Hepatocyte (in vitro differentiated cells): ENCODE results near the gene ARCN1.

Source experiments
- CTCF ChIP-seq: fragments of 200-600 bp; sonication (generic); IDR thresholded peaks from 2 replicates; pipeline ENCODE4 v1.5.1; 2016; ENCODE audit warnings: antibody characterized with exemption, mild to moderate bottlenecking; ENCODE audit not compliant: poor library complexity
- EZH2 ChIP-seq: fragments of 200-600 bp; sonication (generic); IDR thresholded peaks from 2 replicates; pipeline ENCODE4 v1.6.1; 2016; ENCODE audit warnings: antibody characterized with exemption, mild to moderate bottlenecking, borderline replicate concordance
- EZH2phosphoT487 ChIP-seq: fragments of 200-600 bp; sonication (generic); IDR thresholded peaks from one replicate; pipeline ENCODE4 v1.6.1; 2018; ENCODE audit warnings: antibody characterized with exemption, mild to moderate bottlenecking, low read depth, moderate library complexity; ENCODE audit not compliant: unreplicated experiment, severe bottlenecking

GRCh38 chr11:118607401-118608359 is 35.5 kb downstream of the ARCN1 start, which contains the start of gene PHLDB1:
- TF ChIP-seq CTCF: peak; percentile 49
- TF ChIP-seq EZH2phosphoT487: no peak
- TF ChIP-seq EZH2: peak; percentile 55
